Pancreas (tissue), 10 donors: Measurements from ENCODE around the gene CAPRIN1. TPM values are rescaled to one million over a fixed set of nuclear protein-coding genes. Genes with fewer than 3 reads are reported as not detected.

ENCODE experiments used
- ATAC-seq, 4 donors: fragments of 200-7000 bp; cut with Tn5 transposase; one replicate each; pipeline versions ENCODE4 v1.8.0 to v1.9.1; 2020; ENCODE audit warnings: mild to moderate bottlenecking in 4 of 4, moderate library complexity in 4 of 4
- DNase-seq, 6 donors: peaks; one replicate each; pipeline ENCODE4 v3.0.0-alpha.2; 2020
- FAIRE-seq: peaks from 2 replicates; lab custom pipeline; 2012; peaks lifted over from hg19 to GRCh38; lab: Jason Lieb, UNC
- H3K27ac ChIP-seq, 4 donors: fragments of 200-600 bp; sonication (generic); 1 replicate in 3 of 4; 2 replicates in 1 of 4; pipeline versions ENCODE4 v1.5.0 to v1.8.0; 2020
- H3K27me3 ChIP-seq, 4 donors: fragments of 200-600 bp; one replicate each; pipeline ENCODE4 v1.8.0; 2021
- H3K36me3 ChIP-seq, 3 donors: fragments of 200-600 bp; sonication (generic) in 1 of 3; one replicate each; pipeline versions ENCODE4 v1.5.0 to v1.8.0; 2020 to 2021
- H3K4me1 ChIP-seq, 3 donors: fragments of 200-600 bp; one replicate each; pipeline ENCODE4 v1.8.0; 2021
- H3K4me3 ChIP-seq, 4 donors: fragments of 200-600 bp; sonication (generic) in 2 of 4; one replicate each; pipeline versions ENCODE4 v1.5.0 to v1.8.0; 2020 to 2021
- H3K9me3 ChIP-seq, 4 donors: fragments of 200-600 bp; one replicate each; pipeline ENCODE4 v1.8.0; 2021
- CTCF ChIP-seq, 4 donors: fragments of 200-600 bp; sonication (generic) in 3 of 4; IDR thresholded peaks; one replicate each; pipeline versions ENCODE4 v1.5.0 to v1.8.0; 2021; ENCODE audit warnings: antibody characterized with exemption in 4 of 4
- WGBS, 2 donors: extraction: QIAGEN DNeasy Blood & Tissue Kit; methylation state at CpG; one replicate each; pipeline ENCODE4 v1.1.7; 2013; 5-methylcytosine and 5-hydroxymethylcytosine counted together
- intact Hi-C, 3 donors: fragments of 100-400 bp; cut with DNase I; formaldehyde crosslinking; loops; one replicate each; pipeline versions ENCODE4 v1.11.1 to v1.14.2; 2022
- polyA plus RNA-seq, 2 donors: library from polyadenylated mRNA; stranded (reverse); fragments of 200-250 nt; gene quantifications; one replicate each; pipeline ENCODE4 v1.2.3, GENCODE V29; 2013
- total RNA-seq, 6 donors: library from RNA; stranded (reverse); fragmentation: NEBNext Ultra II Directional in 4 of 6; extraction: Animal tissue kit (Norgen Biotek cat#: 25700) in 4 of 6; gene quantifications; one replicate each; pipeline versions ENCODE4 v1.2.1 to v1.2.4, GENCODE V29; 2021 to 2023
- donor health status: healthy with polysubstance abuse.
- donor health status: DM: no; HTN: no; CAD: no; lungs with moderate emphysema.
- donor health status: DM: no; HTN: no; CAD: no.
- donor health status: control.
- donor health status: control.
- donor health status: Bipolar disorder and iron deficiency.
- donor health status: DM: yes; HTN: yes; CAD: no.
- donor health status: DM: no; HTN: no; CAD: no.
- donor health status: DM: no; HTN: no; CAD: no.
- donor health status: DM: yes; HTN: yes; CAD: no.

CAPRIN1 gene, protein sequence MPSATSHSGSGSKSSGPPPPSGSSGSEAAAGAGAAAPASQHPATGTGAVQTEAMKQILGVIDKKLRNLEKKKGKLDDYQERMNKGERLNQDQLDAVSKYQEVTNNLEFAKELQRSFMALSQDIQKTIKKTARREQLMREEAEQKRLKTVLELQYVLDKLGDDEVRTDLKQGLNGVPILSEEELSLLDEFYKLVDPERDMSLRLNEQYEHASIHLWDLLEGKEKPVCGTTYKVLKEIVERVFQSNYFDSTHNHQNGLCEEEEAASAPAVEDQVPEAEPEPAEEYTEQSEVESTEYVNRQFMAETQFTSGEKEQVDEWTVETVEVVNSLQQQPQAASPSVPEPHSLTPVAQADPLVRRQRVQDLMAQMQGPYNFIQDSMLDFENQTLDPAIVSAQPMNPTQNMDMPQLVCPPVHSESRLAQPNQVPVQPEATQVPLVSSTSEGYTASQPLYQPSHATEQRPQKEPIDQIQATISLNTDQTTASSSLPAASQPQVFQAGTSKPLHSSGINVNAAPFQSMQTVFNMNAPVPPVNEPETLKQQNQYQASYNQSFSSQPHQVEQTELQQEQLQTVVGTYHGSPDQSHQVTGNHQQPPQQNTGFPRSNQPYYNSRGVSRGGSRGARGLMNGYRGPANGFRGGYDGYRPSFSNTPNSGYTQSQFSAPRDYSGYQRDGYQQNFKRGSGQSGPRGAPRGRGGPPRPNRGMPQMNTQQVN
- 100 to 1,000 TPM in 3 of 6 donors, 10 to 100 TPM in 3; 84.4 to 116 (median 101) TPM for total RNA-seq
- 10 to 100 TPM; 33.9 to 46.9 TPM for polyA plus RNA-seq

DNA sequence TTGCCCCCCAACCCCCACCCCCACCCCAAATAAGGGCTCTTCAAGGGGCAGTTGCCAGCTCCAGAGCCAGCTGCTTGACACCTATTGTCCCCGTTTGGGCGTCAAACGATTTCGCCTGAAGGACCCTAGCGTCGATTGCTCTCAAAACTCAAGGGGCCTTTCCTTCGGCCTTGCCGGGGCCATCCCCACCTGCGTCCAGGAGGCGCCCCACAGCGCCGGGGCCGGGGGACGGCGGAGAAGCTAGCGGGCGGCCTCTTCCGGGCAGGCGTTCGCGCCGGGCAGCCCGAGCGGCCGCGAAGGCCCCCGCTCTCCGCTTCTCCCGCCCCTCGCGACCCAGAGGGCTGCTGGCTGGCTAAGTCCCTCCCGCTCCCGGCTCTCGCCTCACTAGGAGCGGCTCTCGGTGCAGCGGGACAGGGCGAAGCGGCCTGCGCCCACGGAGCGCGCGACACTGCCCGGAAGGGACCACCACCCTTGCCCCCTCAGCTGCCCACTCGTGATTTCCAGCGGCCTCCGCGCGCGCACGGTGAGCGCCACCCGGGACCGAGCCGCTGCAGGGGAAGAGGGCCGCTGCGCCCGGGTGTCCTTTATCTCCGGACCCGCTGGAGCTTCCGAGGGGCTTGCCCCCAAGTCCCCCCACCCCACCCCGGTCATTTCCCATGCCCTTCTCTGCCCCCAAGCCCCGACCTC, at the start of gene CAPRIN1:
Gene CAPRIN1 (plus strand): TSS at position 383 of the 687 bp plus-strand sequence. CDS start 690 bp downstream, outside the sequence.
- Histone ChIP-seq H3K4me3 (peak within 1 kb of the TSS; percentile 85 to 94 (median 92)), H3K36me3 (no peaks in the 10 kb centered on the region), H3K9me3 (no peaks in the 10 kb centered on the region), H3K27me3 (no peaks in the 10 kb centered on the region), H3K4me1 (peaks cover 18 to 31% (median 29%) of the 10 kb centered on the region in 3 donors), H3K27ac (peak within 1 kb of the TSS; percentile 99 to 100 (median 100))
- TF ChIP-seq CTCF (IDR thresholded peaks at IDR 0.05): no peak
- intact Hi-C loops: loop anchor here in 1 of 3 donors (10.0 kb wide), 1 partner anchor 53 kb away; the partner anchor contains the start of gene NAT10
- no peak for FAIRE-seq
- ATAC-seq: peak; percentile 86 to 92 (median 90)
- peak; percentile 84 to 95 (median 88) for DNase-seq
- WGBS, 2 donors: 0 to 1% methylated on average over 49 to 64 of the region's 64 CpGs

DNA sequence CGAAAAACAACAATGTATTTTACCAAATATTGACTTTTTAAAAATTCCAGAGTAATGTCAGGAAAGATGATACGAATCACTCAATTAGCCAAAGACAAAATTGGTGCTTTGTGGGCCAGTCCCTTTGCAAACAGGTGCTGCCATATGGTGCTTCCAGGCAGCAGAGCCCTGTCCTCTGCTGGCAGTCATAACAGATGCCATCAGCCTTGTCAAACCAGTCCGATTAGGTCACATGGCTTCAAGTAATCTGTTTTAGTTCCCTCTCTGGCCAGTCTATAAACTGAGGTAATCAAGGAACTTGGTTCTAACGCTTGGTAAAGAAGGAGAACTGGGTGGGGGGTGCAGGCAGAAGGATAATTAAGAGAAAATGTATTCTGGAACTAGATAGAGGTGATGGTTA, 49.1 kb upstream of the CAPRIN1 start:
- Histone ChIP-seq H3K4me1 (no peaks in the 10 kb centered on the region), H3K27me3 (no peaks in the 10 kb centered on the region), H3K36me3 (no peaks in the 10 kb centered on the region), H3K9me3 (no peaks in the 10 kb centered on the region), H3K4me3 (no peak overlapping the region), H3K27ac (no peak overlapping the region)
- ATAC-seq (peak; percentile 62 to 82 (median 78)), DNase-seq (peak in 1 of 6 donors; percentile 6), FAIRE-seq (no peak)
- intact Hi-C loops: loop anchor here in 1 of 3 donors (10.0 kb wide), 1 partner anchor 162 kb away; no protein-coding TSS in a partner anchor
- 29 to 39% methylated on average over 4 of the region's 4 CpGs for WGBS, 2 donors
- no peak for TF ChIP-seq CTCF (IDR thresholded peaks at IDR 0.05)

- Histone ChIP-seq H3K27me3 (no peaks in the 10 kb centered on the region), H3K4me3 (no peak overlapping the region), H3K9me3 (no peaks in the 10 kb centered on the region), H3K27ac (no peak overlapping the region), H3K36me3 (no peaks in the 10 kb centered on the region), H3K4me1 (no peaks in the 10 kb centered on the region)
- ATAC-seq (no peak), FAIRE-seq (no peak), DNase-seq (no peak)
- TF ChIP-seq CTCF (IDR thresholded peaks at IDR 0.05): no peak
- WGBS, 2 donors: 63 to 77% methylated on average over 3 of the region's 3 CpGs
- intact Hi-C loops: loop anchor here in 1 of 3 donors (10.0 kb wide), 1 partner anchor 161 kb away; no protein-coding TSS in a partner anchor
These were observed 47.3 kb upstream of the CAPRIN1 start for GRCh38 chr11:34004236-34004635.

- TF ChIP-seq CTCF (IDR thresholded peaks at IDR 0.05): no peak
- H3K36me3 ChIP-seq: no peaks in the 10 kb centered on the region
- no peaks in the 10 kb centered on the region for H3K27me3 ChIP-seq
- no peak for FAIRE-seq
- no peak overlapping the region for H3K4me3 ChIP-seq
- no peaks in the 10 kb centered on the region for H3K9me3 ChIP-seq
- DNase-seq: no peak
- intact Hi-C loops: loop anchor here in 1 of 3 donors (10.0 kb wide), 1 partner anchor 158 kb away; no protein-coding TSS in a partner anchor
- no peaks in the 10 kb centered on the region for H3K4me1 ChIP-seq
- no peak for ATAC-seq
- H3K27ac ChIP-seq: no peak overlapping the region
- WGBS, 2 donors: 66 to 67% methylated on average over 2 of the region's 2 CpGs
These were observed 44.7 kb upstream of the CAPRIN1 start for GRCh38 chr11:34006876-34007275.
